NB4 (cell line): Measurements from ENCODE around the gene COL11A1.

ENCODE experiments used
- DNase-seq: peaks from one replicate; pipeline ENCODE4 v3.0.0; 2010; ENCODE audit warnings: low read depth
- H3K4me3 ChIP-seq: one replicate; pipeline ENCODE4 v1.5.1; 2011; ENCODE audit warnings: mild to moderate bottlenecking, low read depth, low read length, moderate library complexity
- MYC ChIP-seq: IDR thresholded peaks from 2 replicates; pipeline ENCODE4 v1.6.1; 2011; ENCODE audit warnings: low read depth, low read length
- POLR2A ChIP-seq: IDR thresholded peaks from 2 replicates; pipeline ENCODE4 v1.6.1; 2011; ENCODE audit warnings: mild to moderate bottlenecking; ENCODE audit not compliant: insufficient read length; ENCODE audit errors: extremely low read depth
- TF ChIP-seq, protein P1 (sequence below): IDR thresholded peaks from one replicate; pipeline ENCODE4 v1.5.1; 2012; ENCODE audit warnings: low read depth, low read length
- TF ChIP-seq, protein P2 (sequence below): IDR thresholded peaks from 2 replicates; pipeline ENCODE4 v1.6.1; 2011; ENCODE audit warnings: low read depth, low read length

Gene COL11A1

DNA sequence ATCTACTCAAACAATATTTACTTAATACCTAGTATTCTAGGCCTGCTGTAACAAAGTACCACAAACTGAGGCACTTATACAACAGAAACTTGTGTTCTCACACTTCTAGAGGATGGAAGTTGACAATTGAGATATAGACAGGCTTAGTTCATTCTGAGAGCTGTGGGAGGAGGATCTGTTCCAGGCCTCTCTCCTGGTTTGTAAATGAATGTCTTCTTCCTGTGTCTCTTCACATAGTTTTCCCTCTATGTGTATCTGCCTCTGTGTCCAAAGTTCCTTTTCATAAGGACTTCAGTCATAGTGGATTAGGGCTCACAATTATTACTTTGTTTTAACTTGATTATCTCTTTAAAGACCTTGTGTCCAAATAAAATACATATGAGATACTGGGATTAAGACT, 251.1 kb downstream of the COL11A1 start:
- no peak for DNase-seq
- no peak for TF ChIP-seq POLR2A
- TF ChIP-seq MYC, result no peak
- TF ChIP-seq, protein P1, sequence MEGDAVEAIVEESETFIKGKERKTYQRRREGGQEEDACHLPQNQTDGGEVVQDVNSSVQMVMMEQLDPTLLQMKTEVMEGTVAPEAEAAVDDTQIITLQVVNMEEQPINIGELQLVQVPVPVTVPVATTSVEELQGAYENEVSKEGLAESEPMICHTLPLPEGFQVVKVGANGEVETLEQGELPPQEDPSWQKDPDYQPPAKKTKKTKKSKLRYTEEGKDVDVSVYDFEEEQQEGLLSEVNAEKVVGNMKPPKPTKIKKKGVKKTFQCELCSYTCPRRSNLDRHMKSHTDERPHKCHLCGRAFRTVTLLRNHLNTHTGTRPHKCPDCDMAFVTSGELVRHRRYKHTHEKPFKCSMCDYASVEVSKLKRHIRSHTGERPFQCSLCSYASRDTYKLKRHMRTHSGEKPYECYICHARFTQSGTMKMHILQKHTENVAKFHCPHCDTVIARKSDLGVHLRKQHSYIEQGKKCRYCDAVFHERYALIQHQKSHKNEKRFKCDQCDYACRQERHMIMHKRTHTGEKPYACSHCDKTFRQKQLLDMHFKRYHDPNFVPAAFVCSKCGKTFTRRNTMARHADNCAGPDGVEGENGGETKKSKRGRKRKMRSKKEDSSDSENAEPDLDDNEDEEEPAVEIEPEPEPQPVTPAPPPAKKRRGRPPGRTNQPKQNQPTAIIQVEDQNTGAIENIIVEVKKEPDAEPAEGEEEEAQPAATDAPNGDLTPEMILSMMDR, result no peak
- TF ChIP-seq, protein P2, sequence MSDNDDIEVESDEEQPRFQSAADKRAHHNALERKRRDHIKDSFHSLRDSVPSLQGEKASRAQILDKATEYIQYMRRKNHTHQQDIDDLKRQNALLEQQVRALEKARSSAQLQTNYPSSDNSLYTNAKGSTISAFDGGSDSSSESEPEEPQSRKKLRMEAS, result no peak
- no peak overlapping the region for H3K4me3 ChIP-seq

DNA sequence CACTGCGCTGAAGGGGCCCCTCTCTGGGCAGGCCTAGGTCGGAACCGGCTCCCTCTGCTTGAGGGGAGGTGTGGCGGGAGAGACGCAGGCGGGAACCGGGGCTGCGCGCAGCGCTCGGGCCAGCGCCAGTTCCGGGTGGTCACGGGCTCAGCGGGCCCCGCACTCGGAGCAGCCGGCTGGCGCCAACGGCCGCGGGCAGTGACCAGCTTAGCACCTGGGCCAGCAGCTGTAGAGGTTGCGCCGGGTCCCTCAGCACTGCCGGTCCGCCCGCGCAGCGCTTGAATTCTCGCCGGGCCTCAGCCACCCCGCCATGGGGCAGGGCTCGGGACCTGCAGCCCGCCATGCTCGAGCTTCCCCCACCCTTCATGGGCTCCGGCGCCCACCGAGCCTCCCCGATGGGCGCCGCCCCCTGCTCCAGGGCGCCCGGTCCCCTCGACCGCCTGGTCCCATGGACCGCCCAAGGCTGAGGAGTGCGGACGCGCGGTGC, 254.6 kb downstream of the COL11A1 start:
- H3K4me3 ChIP-seq, result no peak overlapping the region
- TF ChIP-seq POLR2A, result no peak
- TF ChIP-seq, protein P1, result no peak
- TF ChIP-seq MYC, result no peak
- TF ChIP-seq, protein P2, result no peak
- DNase-seq, result no peak

GRCh38 chr1:102853136-102853535, 255.2 kb downstream of the COL11A1 start:
- DNase-seq, result no peak
- TF ChIP-seq POLR2A, result no peak
- TF ChIP-seq MYC, result no peak
- TF ChIP-seq, protein P2, result no peak
- TF ChIP-seq, protein P1, result no peak
- no peak overlapping the region for H3K4me3 ChIP-seq

GRCh38 chr1:102852613-102853012, 255.7 kb downstream of the COL11A1 start:
- TF ChIP-seq POLR2A, result no peak
- TF ChIP-seq, protein P2, result no peak
- TF ChIP-seq, protein P1, result no peak
- no peak for TF ChIP-seq MYC
- no peak for DNase-seq
- H3K4me3 ChIP-seq, result no peak overlapping the region

DNA sequence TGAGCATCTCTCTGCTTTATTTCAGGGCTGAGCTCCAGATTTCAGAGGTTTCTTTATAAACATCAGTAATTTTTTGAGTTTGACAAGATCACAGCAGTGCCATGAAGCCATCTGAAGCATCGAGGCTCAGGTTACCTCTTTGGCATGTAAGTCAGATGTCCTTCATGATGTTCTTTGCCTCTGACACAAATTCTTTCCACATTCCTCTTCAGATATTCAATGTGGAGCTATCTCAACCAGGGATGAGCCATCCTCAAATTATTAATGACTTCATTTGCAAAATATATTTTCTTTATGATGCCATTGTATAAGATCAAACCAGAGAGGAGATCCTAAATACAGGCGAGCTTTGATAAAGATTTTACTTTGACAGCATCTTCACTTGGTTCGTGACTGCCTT, 256.7 kb downstream of the COL11A1 start:
- no peak overlapping the region for H3K4me3 ChIP-seq
- TF ChIP-seq, protein P1, result no peak
- no peak for DNase-seq

DNA sequence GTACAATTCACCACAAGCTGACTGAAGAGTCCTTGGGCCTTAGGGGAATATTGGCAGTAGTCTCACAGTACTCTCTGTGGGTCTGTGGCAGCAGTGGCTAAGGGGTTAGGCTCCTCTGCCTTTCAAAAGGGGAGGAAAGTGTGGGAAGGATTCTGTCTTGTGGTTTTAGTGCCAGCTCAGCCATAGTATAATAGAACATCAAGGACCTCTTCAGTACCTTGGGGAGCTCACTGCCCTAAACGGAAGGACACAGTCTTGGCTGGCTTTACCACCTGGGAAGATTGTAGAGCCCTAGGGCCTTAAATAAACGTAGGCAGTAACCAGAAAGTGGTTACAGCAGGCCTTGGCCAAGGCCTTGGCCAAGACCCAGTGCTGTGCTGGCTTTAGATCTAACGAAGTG, 265.7 kb downstream of the COL11A1 start:
- peak; percentile 1 for DNase-seq
- TF ChIP-seq, protein P1, result no peak
- TF ChIP-seq POLR2A, result no peak
- TF ChIP-seq, protein P2, result no peak
- TF ChIP-seq MYC, result no peak
- H3K4me3 ChIP-seq, result no peak overlapping the region
